ENCODE measurements around the gene EPHA4.

DNA sequence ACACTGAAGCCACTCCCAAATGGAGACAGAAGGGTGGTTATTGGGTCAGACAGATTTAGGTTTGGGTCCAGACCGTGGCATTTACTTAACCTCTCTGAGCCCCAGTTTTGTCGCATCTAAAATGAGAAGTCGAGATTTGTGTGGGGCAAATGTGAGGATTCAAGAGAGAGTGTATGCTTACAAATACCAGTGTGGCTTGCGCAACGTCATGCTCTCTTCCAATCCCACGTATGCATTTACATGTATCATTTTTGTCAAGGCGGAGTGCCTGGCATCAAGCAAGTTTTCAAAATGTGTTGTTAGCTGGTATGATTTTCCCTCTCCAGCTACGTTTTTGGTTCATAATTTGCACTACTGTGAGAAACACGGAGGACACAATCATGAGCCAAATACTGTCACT, 197.9 kb downstream of the EPHA4 start:
- TF ChIP-seq, protein P1, sequence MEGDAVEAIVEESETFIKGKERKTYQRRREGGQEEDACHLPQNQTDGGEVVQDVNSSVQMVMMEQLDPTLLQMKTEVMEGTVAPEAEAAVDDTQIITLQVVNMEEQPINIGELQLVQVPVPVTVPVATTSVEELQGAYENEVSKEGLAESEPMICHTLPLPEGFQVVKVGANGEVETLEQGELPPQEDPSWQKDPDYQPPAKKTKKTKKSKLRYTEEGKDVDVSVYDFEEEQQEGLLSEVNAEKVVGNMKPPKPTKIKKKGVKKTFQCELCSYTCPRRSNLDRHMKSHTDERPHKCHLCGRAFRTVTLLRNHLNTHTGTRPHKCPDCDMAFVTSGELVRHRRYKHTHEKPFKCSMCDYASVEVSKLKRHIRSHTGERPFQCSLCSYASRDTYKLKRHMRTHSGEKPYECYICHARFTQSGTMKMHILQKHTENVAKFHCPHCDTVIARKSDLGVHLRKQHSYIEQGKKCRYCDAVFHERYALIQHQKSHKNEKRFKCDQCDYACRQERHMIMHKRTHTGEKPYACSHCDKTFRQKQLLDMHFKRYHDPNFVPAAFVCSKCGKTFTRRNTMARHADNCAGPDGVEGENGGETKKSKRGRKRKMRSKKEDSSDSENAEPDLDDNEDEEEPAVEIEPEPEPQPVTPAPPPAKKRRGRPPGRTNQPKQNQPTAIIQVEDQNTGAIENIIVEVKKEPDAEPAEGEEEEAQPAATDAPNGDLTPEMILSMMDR (IDR thresholded peaks at IDR 0.05), result no peak
- TF ChIP-seq POLR2A (IDR thresholded peaks at IDR 0.05) (no peak), POLR2AphosphoS5 (IDR thresholded peaks at IDR 0.05) (no peak)

Data from prostate gland (tissue), 2 donors.